ENCODE data around the gene CD38. TPM values are rescaled to one million over a fixed set of nuclear protein-coding genes. Genes with fewer than 3 reads are reported as not detected.

CD38 gene
- total RNA-seq: under 0.01 TPM in 2 replicates

GRCh38 chr4:15778289-15779241, at the start of gene CD38:
Gene CD38, plus strand, starts transcription at chr4:15778328. Its CDS starts 87 bp downstream, at chr4:15778415.

Other genes with a start within 250 kb of the CD38 start
- 98.1 and 110 TPM in 2 replicates for gene FBXL5, start 123.0 kb upstream of the CD38 start, total RNA-seq
- gene FAM200B, start 96.5 kb upstream of the CD38 start, total RNA-seq: 23.8 and 25.1 TPM in 2 replicates
- 15.4 and 19.7 TPM in 2 replicates for gene BST1, start 75.3 kb upstream of the CD38 start, total RNA-seq
- not detected in 2 replicates for gene FGFBP1, start 160.4 kb downstream of the CD38 start, total RNA-seq
- not detected in 2 replicates for gene FGFBP2, start 184.8 kb downstream of the CD38 start, total RNA-seq